GM19240 (cell line): ENCODE data around the gene DOK6.
"Not testable (repeated sequence)": the region's sequence is repeated elsewhere in the genome, so short reads cannot be mapped to it uniquely, and the experiment has no call there.

Source experiments
- DNase-seq: peaks from one replicate; pipeline ENCODE4 v3.0.0; 2011; ENCODE audit warnings: low spot score; ENCODE audit not compliant: insufficient read length

The DOK6 gene

DNA sequence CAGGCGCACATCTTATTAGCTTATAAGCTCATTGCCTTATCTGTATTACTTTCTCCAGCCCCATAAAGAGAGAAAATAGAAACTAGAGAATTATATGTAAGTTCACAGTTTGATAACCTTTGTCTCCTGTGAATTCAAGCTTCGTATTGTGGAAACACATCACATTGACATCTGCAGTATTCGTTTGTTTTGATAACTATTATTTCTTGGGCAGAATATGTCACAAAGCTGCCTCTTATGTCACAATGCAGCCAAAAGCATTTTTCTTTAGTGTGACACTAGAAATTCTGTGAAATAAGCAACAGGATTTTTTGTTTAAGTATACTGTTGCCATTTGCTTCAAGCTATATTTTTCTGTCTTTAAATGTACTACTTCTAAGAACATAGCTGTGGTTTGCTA lies 221.5 kb downstream of the DOK6 start:
- no peak for DNase-seq

DNA sequence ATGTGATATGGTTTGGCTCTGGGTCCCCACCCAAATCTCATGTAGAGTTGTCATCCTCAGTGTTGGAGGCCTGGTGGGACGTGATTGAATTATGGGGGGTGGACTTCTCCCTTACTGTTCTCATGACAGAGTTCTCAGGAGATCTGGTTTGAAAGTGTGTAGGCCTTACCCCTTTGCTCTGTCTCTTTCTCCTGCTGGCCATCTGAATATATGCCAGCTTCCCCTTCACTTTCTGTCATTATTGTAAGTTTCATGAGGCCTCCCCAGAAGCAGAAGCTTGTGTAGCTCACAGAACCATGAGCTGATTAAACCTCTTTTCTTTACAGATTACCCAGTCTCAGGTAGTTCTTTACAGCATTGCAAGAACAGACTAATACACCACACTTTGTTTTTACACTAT lies 222.3 kb downstream of the DOK6 start:
- DNase-seq, result no peak

DNA sequence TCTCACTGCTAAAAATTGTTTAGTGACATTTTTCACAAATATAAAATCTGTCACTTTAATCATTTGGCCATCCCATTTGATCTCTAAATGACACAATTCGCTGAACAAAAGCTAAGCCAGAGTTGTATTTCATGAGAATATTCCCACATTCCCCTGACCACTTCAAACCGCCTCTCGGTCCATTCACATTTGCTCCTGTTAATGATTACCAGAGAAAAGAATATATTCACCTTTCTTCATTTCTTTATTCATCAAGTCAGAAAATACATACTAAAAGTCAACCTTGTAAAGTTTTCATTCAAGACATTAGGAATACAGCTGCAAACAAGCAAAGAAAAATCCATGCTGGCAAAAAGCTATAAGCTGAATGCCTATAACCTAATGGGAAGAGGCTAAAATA lies 225.5 kb downstream of the DOK6 start:
- DNase-seq, result no peak

DNA sequence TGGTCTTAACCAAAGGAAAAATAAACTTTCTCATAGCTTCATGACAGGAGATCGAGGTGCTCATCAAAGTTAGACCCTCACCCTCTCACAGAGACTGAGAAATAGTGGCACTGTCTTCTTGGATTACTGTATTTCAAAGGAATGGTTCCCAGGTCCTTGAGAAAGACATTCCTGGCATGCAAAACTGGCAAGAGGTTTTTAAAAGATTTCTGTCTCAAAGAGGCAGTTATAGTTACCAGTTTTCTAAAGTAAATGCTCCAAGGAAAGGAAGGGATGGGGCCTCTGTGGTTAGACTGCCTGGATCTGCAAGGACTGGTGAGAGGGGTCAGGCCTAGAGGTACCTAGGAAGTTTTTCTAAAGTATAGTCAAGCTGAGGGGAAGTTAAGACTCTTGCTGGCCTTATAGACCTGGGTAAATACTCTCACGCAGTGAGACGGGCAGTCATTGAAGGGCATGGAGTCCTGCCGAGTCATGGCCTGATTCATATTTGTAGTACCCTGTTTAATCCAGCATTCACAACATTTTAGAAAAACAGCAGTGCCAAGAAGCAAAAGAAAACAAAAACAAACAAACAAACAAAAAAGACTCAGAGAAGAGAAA lies 226.1 kb downstream of the DOK6 start:
- no peak for DNase-seq

DNA sequence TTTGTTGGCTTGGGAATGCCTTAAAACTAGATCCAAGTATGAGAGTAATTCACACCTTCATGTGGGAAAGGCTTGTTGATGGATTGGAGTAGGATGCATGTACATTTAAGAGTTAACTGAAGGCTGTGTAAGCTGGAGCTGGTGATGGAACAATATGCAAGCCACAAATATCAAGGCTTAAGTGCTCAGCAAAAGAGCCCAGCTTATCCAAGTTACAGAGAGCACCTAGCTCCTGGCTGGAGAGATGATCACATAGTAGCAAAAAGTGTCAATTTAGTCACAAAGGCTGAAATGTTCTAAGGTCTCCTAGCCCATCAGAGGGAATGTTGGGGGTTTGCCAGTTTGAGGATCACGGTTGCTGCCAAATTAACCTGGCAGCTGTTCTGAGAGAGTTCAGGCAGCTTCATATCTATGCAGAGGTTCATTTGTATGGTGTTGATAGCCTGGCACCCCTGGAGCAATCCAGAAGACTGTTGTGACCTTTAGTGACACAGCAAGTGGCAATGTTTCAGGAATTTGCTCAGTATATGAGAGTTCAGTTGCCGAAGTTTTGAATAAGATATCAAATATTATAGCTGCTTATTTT lies 228.2 kb downstream of the DOK6 start:
- DNase-seq, result no peak

GRCh38 chr18:69631281-69631680 lies 230.6 kb downstream of the DOK6 start:
- DNase-seq, result no peak

GRCh38 chr18:69635482-69635881 lies 234.8 kb downstream of the DOK6 start:
- DNase-seq, result no peak

DNA sequence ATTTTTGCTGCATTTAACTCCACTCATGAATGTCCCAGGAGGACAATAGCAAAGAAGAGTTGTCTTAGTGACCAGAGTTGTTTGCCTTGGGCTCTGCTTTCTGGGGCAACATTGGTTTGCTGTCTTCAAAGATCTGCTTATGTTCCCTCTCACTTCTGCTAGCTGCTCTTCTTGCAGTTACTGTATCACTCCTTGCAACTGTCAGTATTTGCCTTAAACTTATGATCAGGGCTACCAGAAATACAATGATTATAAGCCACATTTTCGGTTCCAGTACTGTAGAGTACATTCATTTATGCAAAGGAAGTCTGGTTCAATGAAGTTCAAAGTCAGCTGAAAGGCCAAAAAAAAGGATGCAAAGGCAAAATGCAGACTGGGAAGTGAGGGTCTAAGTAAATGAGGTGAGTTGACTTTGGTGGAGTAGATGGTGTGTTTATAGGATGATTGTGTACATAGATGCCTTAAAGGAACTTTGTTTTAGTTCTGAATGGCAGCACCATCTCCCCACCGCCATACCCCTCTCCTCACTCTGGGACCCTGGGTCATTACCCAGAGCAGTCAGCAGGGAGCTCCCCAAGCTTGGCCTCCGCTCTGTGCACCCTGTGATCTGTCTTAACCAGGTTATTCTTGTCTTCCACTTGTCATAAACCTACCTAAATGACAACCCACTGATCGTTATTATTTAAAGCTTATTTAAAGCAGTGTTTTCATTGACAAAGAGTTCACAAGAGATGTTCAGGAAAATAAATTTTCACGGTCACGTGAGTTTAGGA lies 236.0 kb downstream of the DOK6 start:
- no peak for DNase-seq

GRCh38 chr18:69638056-69638455 lies 237.4 kb downstream of the DOK6 start:
- DNase-seq, result no peak

- no peak for DNase-seq
Measured at GRCh38 chr18:69647702-69648101, 247.0 kb downstream of the DOK6 start.

DNA sequence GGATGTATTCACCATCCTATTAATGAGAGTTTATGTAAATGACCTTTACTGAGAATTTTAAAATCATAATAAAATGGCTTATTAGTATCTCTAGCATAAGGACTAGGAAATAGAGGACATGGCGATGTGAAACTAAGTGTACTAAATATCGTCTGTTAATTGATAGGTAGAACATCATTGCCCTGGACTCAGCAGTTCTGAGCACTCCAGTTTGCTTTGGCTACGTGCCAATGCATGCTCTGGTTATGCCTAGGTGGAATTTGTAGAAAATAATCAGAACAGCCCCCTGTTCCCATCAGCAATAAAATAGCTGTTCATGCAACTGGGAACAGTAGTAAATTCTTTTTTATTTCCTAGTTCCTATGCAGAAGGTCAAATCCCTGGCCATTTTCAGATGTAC lies 247.8 kb downstream of the DOK6 start:
- DNase-seq, result no peak

DNA sequence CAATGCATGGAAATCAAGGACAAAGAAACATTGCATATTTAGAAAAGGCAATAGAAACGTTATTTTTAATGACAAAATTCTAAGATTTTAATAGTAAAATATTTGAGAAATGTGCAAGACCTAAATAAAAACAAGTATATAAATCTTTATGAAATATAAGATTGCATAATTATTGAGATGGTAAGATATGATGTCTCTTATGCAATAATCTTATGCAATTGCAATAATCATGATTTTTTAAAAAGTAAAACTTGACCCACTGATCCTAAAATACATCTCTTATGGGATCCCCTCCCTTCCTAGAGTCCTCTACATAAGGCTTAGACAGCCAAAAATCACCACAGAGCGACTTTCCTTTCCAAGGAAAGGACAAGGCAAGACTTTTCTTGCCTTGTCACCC lies 249.0 kb downstream of the DOK6 start:
- DNase-seq, result no peak

DNA sequence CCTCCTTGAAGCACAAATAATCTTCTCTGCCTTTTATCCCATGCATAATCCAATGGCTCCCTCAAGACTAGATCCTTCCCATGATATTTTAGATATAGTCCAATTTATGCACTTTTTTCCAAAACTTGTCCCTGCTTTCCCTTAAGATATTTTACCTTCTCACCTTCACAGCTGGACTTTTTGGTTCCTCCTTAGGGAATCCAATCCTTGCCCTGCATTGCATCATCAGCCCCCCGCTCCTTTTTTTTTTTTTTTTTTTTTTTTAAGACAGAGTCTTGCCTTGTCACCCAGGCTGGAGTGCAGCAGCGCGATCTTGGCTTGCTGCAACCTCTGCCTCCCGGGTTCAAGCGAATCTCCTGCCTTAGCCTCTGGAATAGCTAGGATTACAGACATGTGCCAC lies 250.6 kb downstream of the DOK6 start:
- no peak for DNase-seq

DNA sequence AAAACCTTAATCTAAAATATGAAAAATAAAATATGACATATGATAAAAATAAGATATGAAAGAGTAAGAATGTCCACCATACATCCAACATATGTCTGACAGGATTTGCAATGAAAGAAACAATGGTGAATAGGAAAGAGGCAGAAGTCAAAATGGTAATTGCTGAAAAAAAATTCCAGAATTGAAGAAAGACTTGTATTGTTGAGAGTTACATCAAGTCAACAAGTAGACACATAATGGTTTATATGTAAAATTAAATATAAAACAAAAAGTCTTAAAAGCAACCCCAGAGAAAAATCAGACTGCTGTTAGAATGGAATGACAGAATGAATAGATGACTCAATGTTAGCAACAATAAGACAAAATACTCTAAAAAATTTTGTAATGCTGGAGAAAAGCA lies 255.1 kb downstream of the DOK6 start:
- no peak for DNase-seq

DNA sequence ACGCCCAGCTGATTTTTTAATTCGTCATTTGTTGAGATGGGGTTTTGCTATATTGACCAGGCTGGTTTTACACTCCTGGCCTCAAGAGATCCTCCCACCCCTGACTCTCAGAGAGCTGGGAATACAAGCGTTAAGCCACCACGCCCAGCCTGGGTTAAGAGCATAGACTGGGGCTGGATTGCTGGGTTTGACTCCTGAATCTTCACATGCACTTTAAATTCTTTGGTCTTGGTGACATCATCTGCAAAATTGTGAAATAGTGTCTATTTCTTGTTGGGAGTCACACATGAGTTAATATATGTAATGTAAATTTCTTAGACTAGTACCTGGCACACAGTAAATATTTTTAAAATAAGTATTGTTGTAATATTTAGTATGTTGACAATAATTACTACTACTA lies 257.4 kb downstream of the DOK6 start:
- DNase-seq, result no peak

GRCh38 chr18:69658685-69659084 lies 258.0 kb downstream of the DOK6 start:
- no peak for DNase-seq

DNA sequence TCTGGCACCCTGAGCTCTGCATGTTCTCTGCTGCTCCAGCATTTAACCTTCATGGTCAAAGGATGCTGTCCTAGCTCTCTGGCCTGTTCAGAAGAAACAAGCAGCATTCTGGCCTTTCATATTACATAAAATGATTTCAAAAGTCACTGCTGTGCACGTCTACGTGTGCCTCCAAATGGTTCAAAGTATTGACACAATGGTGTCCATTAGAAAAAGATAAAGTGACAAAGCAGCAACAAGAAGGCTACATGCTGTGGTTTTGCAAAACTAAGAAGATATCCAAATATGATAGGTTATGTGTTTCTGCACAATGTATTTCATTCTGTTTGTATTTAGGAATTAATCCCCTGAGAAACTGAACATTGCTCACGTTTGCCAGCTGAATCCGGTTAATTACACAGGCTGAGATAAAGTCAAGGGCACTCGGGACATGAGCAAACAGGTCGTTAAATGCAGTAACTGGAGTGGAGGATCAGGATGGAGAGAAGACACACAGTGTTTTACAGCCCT lies 258.5 kb downstream of the DOK6 start:
- no peak for DNase-seq

GRCh38 chr18:69662090-69662489 lies 261.4 kb downstream of the DOK6 start:
- not testable (repeated sequence) for DNase-seq

GRCh38 chr18:69664399-69664798 lies 263.7 kb downstream of the DOK6 start:
- no peak for DNase-seq

GRCh38 chr18:69674292-69674877 lies 273.7 kb downstream of the DOK6 start:
- no peak for DNase-seq

- DNase-seq, result no peak
Measured at GRCh38 chr18:69674966-69675365, 274.3 kb downstream of the DOK6 start.

GRCh38 chr18:69677595-69677994 lies 276.9 kb downstream of the DOK6 start:
- no peak for DNase-seq
